Heart left ventricle (tissue), 13 donors: Measurements from ENCODE around the gene BRAP.

Source experiments
- POLR2A ChIP-seq, 2 donors: fragments of 450-650 bp; IDR thresholded peaks; one replicate each; pipeline ENCODE4 v1.6.1; 2017; ENCODE audit warnings: antibody characterized with exemption in 2 of 2, mild to moderate bottlenecking in 2 of 2, moderate library complexity in 2 of 2
- TF ChIP-seq, protein P1 (sequence below), 12 donors: fragments of 200-600 bp; sonication (generic) in 4 of 12; IDR thresholded peaks; one replicate each; pipeline versions ENCODE4 v1.5.0 to v1.8.0; 2018 to 2022; ENCODE audit warnings: antibody characterized with exemption in 12 of 12, mild to moderate bottlenecking in 5 of 12
- donor health status: ischemic (EF 13 %, LVEDD 7.1; RV severe dilation, severe dysfunction).
- donor health status: DM: no; HTN: yes; CAD: no.
- donor health status: DM: no; HTN: no; CAD: no.
- donor health status: ischemic (EF 25% LVEDD 6.9; RV normal size, moderate dysfunction).
- donor health status: ischemic (EF 25% LVEDD 5.7; RV mildly dilated, moderate dysfunction).
- donor health status: ischemic (EF 35%, LVEDD 5.7; RV mildly dilated, moderate dysfunction).
- donor health status: nonischemic (EF 11% LVEDD 7.7; RV severe dilation, severe dysfunction).
- donor health status: DM: yes; HTN: yes; CAD: no.
- donor health status: PGD.
- donor health status: ischemic (EF 29% LVEDD 5.4; RV normal size, mild dysfunction).
- donor health status: nonischemic (EF 23%, LVEDD 6.1; RV moderate dilation, normal function).

DNA sequence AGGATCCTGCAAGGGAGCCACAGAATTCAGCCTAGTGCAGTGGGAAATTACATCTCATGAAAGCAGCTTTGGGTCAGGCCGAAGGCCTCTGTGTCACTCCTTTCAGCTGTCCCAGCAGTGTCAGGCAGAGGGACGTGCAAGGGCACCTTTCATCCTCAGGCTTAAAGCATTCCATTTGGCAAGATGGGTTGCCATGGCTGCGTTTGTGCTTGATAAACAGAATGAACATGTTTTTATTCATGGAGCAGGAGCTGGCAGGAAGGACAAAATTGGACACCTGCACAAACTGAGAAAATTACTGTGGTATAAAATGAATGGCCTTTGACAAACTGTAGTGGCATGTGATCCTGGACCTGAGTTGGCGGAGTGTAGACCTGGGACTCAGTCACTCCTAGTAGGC lies 29.5 kb upstream of the BRAP start:
- TF ChIP-seq, protein P1, sequence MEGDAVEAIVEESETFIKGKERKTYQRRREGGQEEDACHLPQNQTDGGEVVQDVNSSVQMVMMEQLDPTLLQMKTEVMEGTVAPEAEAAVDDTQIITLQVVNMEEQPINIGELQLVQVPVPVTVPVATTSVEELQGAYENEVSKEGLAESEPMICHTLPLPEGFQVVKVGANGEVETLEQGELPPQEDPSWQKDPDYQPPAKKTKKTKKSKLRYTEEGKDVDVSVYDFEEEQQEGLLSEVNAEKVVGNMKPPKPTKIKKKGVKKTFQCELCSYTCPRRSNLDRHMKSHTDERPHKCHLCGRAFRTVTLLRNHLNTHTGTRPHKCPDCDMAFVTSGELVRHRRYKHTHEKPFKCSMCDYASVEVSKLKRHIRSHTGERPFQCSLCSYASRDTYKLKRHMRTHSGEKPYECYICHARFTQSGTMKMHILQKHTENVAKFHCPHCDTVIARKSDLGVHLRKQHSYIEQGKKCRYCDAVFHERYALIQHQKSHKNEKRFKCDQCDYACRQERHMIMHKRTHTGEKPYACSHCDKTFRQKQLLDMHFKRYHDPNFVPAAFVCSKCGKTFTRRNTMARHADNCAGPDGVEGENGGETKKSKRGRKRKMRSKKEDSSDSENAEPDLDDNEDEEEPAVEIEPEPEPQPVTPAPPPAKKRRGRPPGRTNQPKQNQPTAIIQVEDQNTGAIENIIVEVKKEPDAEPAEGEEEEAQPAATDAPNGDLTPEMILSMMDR (IDR thresholded peaks at IDR 0.05), result no peak
- TF ChIP-seq POLR2A (IDR thresholded peaks at IDR 0.05), result no peak
